ENCODE measurements around the gene HLA-DQA1.

HLA-DQA1 gene

DNA sequence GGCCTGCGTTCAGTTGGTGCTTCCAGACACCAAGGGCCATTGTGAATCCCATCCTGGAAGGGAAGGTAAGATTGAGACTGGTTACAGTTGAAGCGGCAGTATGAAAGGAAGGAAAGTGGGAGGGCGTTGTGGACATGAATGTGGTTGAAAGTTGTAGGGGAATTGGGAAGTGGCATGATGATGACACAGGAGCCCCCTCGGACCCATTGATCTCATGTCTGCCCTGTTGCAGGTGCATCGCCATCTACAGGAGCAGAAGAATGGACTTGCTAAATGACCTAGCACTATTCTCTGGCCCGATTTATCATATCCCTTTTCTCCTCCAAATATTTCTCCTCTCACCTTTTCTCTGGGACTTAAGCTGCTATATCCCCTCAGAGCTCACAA lies 5.5 kb downstream of the HLA-DQA1 start:
- peaks cover 11% of the 10 kb centered on the region for H3K36me3 ChIP-seq (ENCODE audit: low read length)
- no peak for TF ChIP-seq EZH2phosphoT487 (conservative IDR thresholded peaks at IDR 0.05; ENCODE audit: low read length)
- TF ChIP-seq, protein P1, sequence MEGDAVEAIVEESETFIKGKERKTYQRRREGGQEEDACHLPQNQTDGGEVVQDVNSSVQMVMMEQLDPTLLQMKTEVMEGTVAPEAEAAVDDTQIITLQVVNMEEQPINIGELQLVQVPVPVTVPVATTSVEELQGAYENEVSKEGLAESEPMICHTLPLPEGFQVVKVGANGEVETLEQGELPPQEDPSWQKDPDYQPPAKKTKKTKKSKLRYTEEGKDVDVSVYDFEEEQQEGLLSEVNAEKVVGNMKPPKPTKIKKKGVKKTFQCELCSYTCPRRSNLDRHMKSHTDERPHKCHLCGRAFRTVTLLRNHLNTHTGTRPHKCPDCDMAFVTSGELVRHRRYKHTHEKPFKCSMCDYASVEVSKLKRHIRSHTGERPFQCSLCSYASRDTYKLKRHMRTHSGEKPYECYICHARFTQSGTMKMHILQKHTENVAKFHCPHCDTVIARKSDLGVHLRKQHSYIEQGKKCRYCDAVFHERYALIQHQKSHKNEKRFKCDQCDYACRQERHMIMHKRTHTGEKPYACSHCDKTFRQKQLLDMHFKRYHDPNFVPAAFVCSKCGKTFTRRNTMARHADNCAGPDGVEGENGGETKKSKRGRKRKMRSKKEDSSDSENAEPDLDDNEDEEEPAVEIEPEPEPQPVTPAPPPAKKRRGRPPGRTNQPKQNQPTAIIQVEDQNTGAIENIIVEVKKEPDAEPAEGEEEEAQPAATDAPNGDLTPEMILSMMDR (IDR thresholded peaks at IDR 0.05; ENCODE audit: insufficient read depth, low read length, poor library complexity, severe bottlenecking): no peak
- no peaks in the 10 kb centered on the region for H3K27me3 ChIP-seq (ENCODE audit: low read length)
- no peak overlapping the region for H3K9ac ChIP-seq (ENCODE audit: low read length)
- H3F3A ChIP-seq (ENCODE audit: insufficient read depth): peaks cover 8% of the 10 kb centered on the region; the same call in 1 of the 2 replicates
- H3K9me3 ChIP-seq (ENCODE audit: insufficient read depth, low read length): no peaks in the 10 kb centered on the region
- no peaks in the 10 kb centered on the region for H4K20me1 ChIP-seq (ENCODE audit: low read depth, low read length)
- H3K79me2 ChIP-seq (ENCODE audit: insufficient read depth, low read length): peaks cover 25% of the 10 kb centered on the region
- H3K27ac ChIP-seq (ENCODE audit: low read depth, low read length): no peak overlapping the region
- H2AFZ ChIP-seq (ENCODE audit: low read depth, low read length, severe bottlenecking): no peak overlapping the region
- no peak overlapping the region for H3K4me3 ChIP-seq (ENCODE audit: insufficient read depth, low read length, poor library complexity, severe bottlenecking)
- H3K9me2 ChIP-seq (replicated peaks; ENCODE audit: insufficient read depth, low read length): no peaks in the 10 kb centered on the region
- no peak overlapping the region for H3K4me2 ChIP-seq (ENCODE audit: low read depth, low read length, poor library complexity, severe bottlenecking)

DNA sequence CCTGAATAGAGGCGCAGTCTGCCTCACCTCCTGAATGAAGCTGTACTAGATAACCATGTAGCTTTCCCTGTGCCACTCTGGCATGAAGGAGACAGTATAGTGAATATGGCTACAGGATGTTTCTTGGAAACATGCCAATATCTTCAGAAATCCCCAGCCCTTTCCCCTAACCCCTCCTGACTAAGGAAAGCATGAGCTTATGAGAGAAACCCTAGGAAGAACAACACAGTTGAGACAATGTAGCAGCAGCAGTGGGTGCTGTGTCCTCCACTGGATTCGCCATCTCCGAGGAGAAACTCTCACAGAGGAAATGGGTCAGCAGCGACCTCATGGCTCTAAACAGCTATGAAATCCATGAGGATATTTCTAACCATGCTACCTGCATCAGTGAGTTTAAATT lies 6.7 kb downstream of the HLA-DQA1 start:
- Histone ChIP-seq H4K20me1 (ENCODE audit: low read depth, low read length) (no peaks in the 10 kb centered on the region), H3F3A (ENCODE audit: insufficient read depth) (0 out of 2 replicates have a peak, but pooled peaks cover 2% of the 10 kb centered on the region), H3K36me3 (ENCODE audit: low read length) (peaks cover 12% of the 10 kb centered on the region), H3K9me2 (replicated peaks; ENCODE audit: insufficient read depth, low read length) (no peaks in the 10 kb centered on the region), H3K27ac (ENCODE audit: low read depth, low read length) (no peak overlapping the region), H3K4me2 (ENCODE audit: low read depth, low read length, poor library complexity, severe bottlenecking) (no peak overlapping the region), H3K9ac (ENCODE audit: low read length) (no peak overlapping the region), H3K4me3 (ENCODE audit: insufficient read depth, low read length, poor library complexity, severe bottlenecking) (no peak overlapping the region), H3K27me3 (ENCODE audit: low read length) (no peaks in the 10 kb centered on the region), H2AFZ (ENCODE audit: low read depth, low read length, severe bottlenecking) (no peak overlapping the region), H3K9me3 (ENCODE audit: insufficient read depth, low read length) (no peaks in the 10 kb centered on the region), H3K79me2 (ENCODE audit: insufficient read depth, low read length) (peaks cover 14% of the 10 kb centered on the region)
- TF ChIP-seq, protein P1 (IDR thresholded peaks at IDR 0.05; ENCODE audit: insufficient read depth, low read length, poor library complexity, severe bottlenecking): no peak
- TF ChIP-seq EZH2phosphoT487 (conservative IDR thresholded peaks at IDR 0.05; ENCODE audit: low read length): no peak

DNA sequence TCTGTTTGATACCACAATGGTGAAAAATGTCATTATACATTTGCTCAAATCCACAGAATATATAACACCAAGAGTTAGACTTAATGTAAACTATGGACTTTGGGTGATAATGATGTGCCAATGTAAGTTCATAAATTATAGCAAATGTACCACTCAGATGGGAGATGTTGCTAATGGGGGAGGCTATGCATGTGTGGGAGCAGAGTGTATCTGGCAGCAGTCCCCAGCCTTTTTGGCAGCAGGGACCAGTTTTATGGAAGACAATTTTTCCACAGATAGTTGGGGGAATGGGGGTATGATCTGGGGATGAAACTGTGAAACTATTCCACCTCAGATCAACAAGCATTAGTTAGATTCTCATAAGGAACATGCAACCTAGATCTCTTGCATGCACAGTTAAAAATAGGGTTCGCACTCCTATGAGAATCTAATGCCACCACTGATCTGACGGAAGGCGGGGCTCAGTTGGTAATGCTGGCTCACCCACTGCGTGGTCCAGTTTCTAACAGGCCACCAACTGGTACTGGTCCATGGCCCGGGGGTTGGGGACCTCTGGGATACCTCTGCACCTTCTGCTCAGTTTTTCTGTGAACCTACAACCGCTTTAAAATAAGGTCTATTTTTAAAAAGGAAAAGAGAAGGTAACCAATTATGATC lies 8.0 kb downstream of the HLA-DQA1 start:
- H4K20me1 ChIP-seq (ENCODE audit: low read depth, low read length): no peaks in the 10 kb centered on the region

More for the DNA sequence above, 8.0 kb downstream of the HLA-DQA1 start:
- Histone ChIP-seq H3K27ac (ENCODE audit: low read depth, low read length) (no peak overlapping the region), H3K36me3 (ENCODE audit: low read length) (peaks cover 12% of the 10 kb centered on the region), H3K79me2 (ENCODE audit: insufficient read depth, low read length) (peaks cover 3% of the 10 kb centered on the region; the same call in 1 of the 2 replicates), H3K9ac (ENCODE audit: low read length) (no peak overlapping the region), H3K9me2 (replicated peaks; ENCODE audit: insufficient read depth, low read length) (no peaks in the 10 kb centered on the region), H3K9me3 (ENCODE audit: insufficient read depth, low read length) (no peaks in the 10 kb centered on the region), H3K4me2 (ENCODE audit: low read depth, low read length, poor library complexity, severe bottlenecking) (no peak overlapping the region), H3K4me3 (ENCODE audit: insufficient read depth, low read length, poor library complexity, severe bottlenecking) (no peak overlapping the region), H3K27me3 (ENCODE audit: low read length) (no peaks in the 10 kb centered on the region), H2AFZ (ENCODE audit: low read depth, low read length, severe bottlenecking) (no peak overlapping the region), H3F3A (ENCODE audit: insufficient read depth) (0 out of 2 replicates have a peak, but pooled peaks cover 2% of the 10 kb centered on the region)
- no peak for TF ChIP-seq EZH2phosphoT487 (conservative IDR thresholded peaks at IDR 0.05; ENCODE audit: low read length)
- TF ChIP-seq, protein P1 (IDR thresholded peaks at IDR 0.05; ENCODE audit: insufficient read depth, low read length, poor library complexity, severe bottlenecking): no peak
